DMS53 treated with DMSO at 0.1 percent for 48 hours (cell line): Measurements from ENCODE around the gene SPIRE2.
"Not testable (repeated sequence)": the region's sequence is repeated elsewhere in the genome, so short reads cannot be mapped to it uniquely, and the experiment has no call there.

ENCODE experiments used
- DNase-seq: peaks from one replicate; lab custom pipeline; 2025; ENCODE audit not compliant: unreplicated experiment; lab: John Stamatoyannopoulos, UW

SPIRE2 gene

GRCh38 chr16:89836484-89836883, 8.2 kb downstream of the SPIRE2 start:
- not testable (repeated sequence) for DNase-seq

GRCh38 chr16:89837014-89837546, 8.8 kb downstream of the SPIRE2 start:
- DNase-seq = no peak

GRCh38 chr16:89841275-89841674, 13.0 kb downstream of the SPIRE2 start:
- DNase-seq = no peak

- DNase-seq = no peak
Measured at GRCh38 chr16:89842471-89843408, 14.5 kb downstream of the SPIRE2 start.

- no peak for DNase-seq
Measured at GRCh38 chr16:89843409-89844350, 15.4 kb downstream of the SPIRE2 start.

GRCh38 chr16:89844739-89845339, 16.6 kb downstream of the SPIRE2 start:
- no peak for DNase-seq

- no peak for DNase-seq
Measured at GRCh38 chr16:89845417-89845816, 17.1 kb downstream of the SPIRE2 start.

- DNase-seq = peak; percentile 63
Measured at GRCh38 chr16:89847051-89847939, 19.0 kb downstream of the SPIRE2 start.

GRCh38 chr16:89847940-89848297, 19.6 kb downstream of the SPIRE2 start:
- DNase-seq = peak; percentile 36

- no peak for DNase-seq
Measured at GRCh38 chr16:89848974-89849373, 20.7 kb downstream of the SPIRE2 start.

- no peak for DNase-seq
Measured at GRCh38 chr16:89853306-89853993, 25.2 kb downstream of the SPIRE2 start.

- DNase-seq = no peak
Measured at GRCh38 chr16:89855301-89855945, 27.1 kb downstream of the SPIRE2 start.

GRCh38 chr16:89855986-89856385, 27.7 kb downstream of the SPIRE2 start:
- no peak for DNase-seq

GRCh38 chr16:89858973-89859614, 30.8 kb downstream of the SPIRE2 start:
- no peak for DNase-seq

GRCh38 chr16:89859615-89860007, 31.3 kb downstream of the SPIRE2 start:
- no peak for DNase-seq

GRCh38 chr16:89860747-89861304, 32.6 kb downstream of the SPIRE2 start:
- DNase-seq = peak; percentile 17

- DNase-seq = no peak
Measured at GRCh38 chr16:89861648-89862047, 33.4 kb downstream of the SPIRE2 start.

- DNase-seq = no peak
Measured at GRCh38 chr16:89862732-89863131, 34.5 kb downstream of the SPIRE2 start.
